NCI-H1436 treated with DMSO at 0.1 percent for 48 hours (cell line): ENCODE measurements around the gene SCFD2.
A peak's percentile ranks its signal among the peaks of the same experiment; 100 is the strongest.
"Not testable (repeated sequence)": the region's sequence is repeated elsewhere in the genome, so short reads cannot be mapped to it uniquely, and the experiment has no call there.

Source experiments
- DNase-seq: peaks from one replicate; lab custom pipeline; 2025; lab: John Stamatoyannopoulos, UW

Gene SCFD2

DNA sequence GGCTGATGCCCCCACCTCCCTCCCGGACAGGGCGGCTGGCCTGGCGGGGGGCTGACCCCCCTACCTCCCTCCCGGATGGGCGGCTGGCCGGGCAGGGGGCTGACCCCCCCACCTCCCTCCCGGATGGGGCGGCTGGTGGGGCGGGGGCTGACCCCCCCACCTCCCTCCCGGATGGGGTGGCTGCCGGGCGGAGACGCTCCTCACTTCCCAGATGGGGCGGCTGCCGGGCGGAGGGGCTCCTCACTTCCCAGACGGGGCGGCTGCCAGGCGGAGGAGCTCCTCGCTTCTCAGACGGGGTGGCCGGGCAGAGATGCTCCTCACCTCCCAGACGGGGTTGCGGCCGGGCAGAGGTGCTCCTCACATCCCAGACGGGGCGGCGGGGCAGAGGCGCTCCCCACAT lies 127.5 kb downstream of the SCFD2 start:
- not testable (repeated sequence) for DNase-seq

DNA sequence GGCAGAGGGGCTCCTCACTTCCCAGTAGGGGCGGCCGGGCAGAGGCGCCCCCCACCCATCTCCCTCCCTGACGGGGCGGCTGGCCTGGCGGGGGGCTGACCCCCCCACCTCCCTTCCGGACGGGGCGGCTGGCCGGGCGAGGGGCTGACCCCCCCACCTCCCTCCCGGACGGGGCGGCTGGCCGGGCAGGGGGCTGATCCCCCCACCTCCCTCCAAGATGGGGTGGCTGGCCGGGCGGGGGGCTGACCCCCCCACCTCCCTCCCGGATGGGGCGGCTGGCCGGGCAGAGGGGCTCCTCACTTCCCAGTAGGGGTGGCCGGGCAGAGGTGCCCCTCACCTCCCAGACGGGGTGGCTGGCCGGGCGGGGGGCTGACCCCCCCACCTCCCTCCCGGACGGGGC lies 128.1 kb downstream of the SCFD2 start:
- not testable (repeated sequence) for DNase-seq

DNA sequence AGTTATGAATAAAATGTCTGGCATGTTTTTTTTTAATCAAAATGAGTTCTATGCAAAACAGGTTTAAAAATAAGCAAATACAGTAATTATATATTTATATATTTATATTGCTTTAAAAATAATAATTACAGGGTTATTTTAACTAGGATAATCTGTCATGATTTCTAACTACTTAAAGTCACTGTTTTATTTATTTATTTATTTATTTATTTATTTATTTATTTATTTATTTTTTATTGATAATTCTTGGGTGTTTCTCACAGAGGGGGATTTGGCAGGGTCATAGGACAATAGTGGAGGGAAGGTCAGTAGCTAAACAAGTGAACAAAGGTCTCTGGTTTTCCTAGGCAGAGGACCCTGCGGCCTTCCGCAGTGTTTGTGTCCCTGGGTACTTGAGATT lies 129.2 kb downstream of the SCFD2 start:
- not testable (repeated sequence) for DNase-seq

DNA sequence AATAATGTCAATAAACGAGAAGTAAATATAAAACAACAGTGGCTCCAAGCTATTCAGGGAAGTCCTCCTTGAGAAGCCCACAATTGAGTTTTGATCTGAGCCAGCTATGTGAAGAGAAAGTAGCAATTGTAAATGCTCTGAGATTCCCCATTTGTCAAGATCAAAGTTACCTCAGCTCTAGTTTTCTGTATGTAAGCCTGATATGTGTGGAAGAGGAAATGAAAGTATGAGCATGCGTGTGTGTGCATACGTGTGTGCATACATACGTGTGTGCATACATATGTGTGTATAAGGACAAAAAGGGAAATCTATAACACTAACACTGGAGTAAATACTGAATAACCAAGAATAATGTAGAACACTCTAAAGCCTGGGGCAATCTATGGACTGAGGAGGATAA lies 130.3 kb downstream of the SCFD2 start:
- no peak for DNase-seq

DNA sequence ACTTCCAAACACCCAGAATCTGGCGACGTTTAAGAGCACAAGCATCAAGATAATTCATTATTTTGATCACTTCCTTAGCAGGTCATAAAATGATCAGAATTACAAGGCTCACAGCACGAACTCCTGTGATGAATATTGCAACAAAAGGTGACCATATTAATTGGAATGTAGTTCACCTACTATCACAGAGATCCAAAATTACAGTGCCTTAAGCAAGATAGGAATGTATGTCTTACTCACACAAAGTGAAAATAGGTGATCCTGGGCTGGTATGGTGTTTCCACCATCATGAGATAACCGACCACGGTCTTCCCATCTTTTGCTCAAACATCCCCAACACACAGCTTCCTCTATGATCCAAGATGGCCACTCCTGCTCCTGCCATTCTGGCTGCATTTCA lies 131.2 kb downstream of the SCFD2 start:
- DNase-seq = no peak

DNA sequence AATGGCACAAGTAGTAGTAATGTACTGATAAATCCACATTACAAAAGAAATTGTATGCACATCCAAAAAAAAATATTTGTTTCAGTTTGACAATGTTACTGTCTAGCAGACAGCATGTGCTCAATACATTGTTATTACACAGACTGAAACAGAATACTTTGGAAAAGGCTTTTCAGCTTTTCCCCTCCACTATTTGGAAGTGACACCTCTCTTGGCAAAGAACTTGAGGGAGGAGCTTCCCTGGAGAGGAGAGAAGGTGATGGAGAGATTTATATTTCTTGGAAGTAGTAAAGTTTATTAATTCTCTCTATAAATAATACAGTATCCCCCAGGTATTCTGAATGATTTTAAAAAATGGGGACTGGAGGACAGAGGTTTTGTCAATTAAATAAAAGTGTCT lies 131.8 kb downstream of the SCFD2 start:
- no peak for DNase-seq

DNA sequence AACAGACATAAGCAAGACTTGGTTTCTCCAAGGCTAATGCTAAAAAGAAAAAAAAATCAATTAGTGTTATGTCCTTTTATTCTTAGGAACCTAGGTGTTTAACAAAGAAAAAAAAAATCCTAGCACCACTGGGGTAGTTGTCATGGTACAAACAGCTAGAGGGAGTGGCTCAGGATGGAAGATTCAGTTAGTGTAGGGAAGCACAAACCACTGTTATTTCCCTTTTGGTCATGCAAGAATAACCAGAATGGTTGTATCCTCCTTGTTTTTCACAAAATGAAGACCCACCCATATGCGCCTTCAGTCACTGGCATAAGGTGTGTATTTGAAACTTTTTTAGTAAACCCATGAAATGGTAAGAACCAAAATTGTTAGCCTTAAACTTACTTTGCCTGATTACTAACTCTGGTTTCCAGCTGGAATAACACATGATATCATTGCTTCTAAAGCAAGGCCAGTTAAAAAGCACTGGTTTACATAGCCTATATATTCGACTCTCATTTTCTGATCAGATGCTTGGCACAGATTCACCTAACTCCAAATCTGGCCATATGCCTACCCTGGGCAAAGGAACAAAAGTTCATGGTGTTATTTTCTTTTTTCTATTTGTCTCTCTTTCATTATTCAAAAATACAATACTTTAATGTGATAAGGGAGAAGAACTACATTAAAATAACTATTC lies 132.6 kb downstream of the SCFD2 start:
- no peak for DNase-seq

DNA sequence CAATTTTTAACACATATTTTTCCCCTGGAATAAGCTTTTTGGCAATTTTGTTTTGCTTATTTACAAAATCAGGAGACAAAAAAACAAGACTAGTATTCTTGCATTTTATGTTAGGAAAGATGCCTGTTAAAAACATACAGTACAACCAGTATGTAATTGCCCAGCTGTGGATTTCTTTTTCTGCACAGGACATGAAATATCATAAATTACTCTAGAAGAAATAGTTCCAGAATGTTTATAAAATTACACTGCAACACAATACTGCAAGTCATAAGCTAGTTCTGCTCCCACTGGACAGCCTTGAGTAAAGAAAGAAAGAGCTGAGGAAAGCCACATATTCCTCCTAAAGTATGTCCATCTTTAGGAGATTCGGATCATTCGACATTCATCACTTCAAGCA lies 133.5 kb downstream of the SCFD2 start:
- DNase-seq = no peak

DNA sequence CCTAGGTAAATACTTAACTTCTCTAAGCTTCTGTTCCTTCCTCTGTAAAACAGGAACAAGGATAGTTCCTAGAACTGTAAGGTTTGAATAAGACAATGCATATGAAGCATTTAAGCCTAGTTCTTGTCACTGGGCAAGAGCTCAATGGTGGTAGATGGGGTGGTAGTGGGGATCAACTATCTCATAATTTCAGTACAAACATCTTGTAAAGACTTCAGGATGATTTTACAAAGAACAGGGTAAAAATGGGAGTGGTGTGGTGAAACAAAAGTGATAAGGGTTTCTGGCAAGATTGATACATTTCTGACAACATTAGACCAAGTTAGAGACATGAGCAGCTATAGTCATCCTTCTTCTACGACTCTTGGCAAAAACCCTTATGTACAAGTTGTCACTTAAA lies 137.8 kb downstream of the SCFD2 start:
- no peak for DNase-seq

DNA sequence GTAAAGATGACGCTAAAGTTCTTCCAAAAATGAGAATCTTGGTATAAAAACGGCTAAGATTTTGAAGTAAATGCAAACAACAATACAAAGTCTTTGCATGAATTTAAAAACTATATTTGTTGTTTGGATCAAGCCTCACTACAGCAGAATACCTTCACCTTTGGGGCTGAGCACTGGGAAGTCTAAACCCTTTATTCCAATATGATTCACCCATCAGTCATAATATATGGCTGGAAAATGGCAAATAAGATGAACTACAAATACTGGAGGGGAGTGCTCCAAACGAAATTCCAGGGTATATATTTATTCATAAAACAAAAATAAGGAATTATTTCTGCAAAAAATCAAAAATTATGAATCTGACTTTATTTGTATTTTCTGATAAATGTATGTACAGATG lies 138.4 kb downstream of the SCFD2 start:
- DNase-seq = no peak

DNA sequence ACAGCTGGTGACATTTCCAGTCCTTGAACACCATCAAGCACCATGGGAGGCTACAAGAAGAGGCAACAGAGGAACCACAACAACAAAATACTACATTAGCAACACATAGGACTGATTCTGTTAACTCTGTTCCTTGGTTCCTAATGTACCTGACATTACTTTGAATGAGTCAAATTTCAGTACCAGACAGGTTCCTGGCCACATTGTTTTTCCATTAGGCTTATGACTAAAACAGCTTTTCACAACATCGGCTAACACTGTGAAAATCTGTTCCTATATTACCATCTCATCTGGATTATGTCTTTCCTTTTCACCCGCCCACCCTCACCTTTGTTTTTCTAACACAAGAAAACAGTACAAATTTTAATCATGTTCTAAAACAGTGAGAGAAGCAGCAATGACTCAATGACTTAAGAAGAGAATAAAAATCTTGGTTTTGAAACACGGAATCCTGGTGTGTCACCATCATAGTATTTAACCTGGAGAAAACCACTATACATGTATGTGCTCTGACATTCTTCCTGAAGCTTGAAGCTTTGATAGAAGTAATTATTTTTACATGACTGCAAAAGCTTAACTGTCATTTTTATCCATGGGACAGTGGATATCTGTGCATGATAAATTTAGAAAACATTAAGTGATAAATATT lies 143.9 kb downstream of the SCFD2 start:
- DNase-seq = no peak

DNA sequence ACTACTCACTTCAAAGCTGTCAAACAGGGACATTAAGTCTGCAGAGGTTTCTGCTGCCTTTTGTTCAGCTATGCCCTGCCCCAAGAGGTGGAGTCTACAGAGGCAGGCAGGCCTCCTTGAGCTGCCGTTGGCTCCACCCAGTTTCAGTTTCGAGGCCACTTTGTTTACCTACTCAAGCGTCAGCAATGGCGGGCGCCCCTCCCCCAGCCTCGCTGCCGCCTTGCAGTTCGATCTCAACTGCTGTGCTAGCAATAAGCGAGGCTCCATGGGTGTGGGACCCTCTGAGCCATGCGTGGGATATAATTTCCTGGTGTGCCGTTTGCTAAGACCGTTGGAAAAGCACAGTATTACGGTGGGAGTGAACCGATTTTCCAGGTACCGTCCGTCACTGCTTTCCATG lies 146.7 kb downstream of the SCFD2 start:
- not testable (repeated sequence) for DNase-seq

DNA sequence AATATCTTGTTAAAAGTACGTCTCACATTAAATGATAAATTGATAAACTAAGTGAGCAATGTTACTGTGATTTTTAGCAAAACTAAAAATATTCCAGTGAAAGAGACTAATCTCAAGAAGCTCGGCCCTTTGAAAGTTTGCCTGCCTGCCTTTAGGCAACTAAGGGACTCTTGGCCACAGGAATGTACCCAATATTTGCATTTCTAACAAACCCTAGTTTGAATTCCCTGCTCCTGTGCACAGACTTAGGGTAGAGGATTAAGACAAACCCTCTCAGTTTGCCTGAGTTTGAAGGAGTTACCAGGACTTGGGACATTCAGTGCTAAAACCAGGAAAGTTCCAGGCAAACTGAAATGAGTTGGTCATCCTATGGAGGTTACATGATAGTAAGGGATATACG lies 157.1 kb downstream of the SCFD2 start:
- no peak for DNase-seq

DNA sequence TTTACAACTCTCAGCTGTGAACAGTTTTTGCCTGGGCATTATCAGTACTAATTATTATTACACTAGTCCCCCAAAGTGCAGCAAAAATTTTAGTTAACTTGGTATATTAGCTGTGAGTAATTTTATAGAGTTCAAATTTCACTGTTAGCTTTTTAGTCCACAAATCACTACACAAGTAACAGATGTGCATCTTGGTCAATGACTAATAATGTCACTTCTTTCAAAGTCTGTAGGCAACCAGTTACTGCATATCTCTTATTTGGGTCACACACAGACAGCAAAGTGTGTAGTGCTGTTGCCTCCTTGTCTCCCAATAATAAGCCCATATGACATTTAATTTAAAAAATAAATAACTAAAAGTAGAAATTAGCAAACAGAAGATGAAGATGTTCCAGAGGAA lies 159.9 kb downstream of the SCFD2 start:
- no peak for DNase-seq

DNA sequence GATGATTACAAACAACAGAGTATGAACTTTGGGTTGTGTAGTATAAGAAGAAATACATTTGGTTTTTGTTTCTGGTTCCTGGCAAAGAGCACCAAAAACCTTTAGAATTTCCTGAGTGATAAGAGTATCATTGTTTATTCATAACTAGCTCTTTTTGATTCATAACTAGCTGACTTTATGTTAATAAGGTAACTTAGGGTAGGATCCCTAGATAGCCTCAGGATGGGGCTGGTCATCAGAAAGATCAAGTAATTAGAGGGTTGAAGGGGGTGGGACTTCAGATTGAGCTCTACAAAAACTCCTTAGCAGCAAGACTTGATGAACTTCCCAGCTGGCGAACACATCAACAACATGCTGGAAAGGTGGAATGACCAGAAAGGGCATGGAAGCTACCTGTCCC lies 166.5 kb downstream of the SCFD2 start:
- DNase-seq = no peak

DNA sequence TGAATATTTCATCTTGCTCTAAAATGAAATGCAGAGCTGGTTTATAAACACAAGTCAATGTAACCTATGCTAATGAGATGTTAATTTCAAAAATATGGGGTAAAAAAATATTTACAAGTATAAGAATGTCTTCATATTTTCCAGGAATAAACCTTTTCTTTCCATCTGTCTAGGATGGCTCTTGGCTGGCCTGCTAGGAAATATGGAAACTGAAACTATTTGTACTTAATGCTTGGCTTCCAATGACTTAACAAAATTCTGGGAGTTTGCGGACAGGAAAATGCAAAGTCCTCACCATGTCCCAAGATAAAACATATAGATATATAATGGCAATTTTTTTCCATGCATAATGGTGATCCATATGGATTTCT lies 168.1 kb downstream of the SCFD2 start:
- DNase-seq = no peak

DNA sequence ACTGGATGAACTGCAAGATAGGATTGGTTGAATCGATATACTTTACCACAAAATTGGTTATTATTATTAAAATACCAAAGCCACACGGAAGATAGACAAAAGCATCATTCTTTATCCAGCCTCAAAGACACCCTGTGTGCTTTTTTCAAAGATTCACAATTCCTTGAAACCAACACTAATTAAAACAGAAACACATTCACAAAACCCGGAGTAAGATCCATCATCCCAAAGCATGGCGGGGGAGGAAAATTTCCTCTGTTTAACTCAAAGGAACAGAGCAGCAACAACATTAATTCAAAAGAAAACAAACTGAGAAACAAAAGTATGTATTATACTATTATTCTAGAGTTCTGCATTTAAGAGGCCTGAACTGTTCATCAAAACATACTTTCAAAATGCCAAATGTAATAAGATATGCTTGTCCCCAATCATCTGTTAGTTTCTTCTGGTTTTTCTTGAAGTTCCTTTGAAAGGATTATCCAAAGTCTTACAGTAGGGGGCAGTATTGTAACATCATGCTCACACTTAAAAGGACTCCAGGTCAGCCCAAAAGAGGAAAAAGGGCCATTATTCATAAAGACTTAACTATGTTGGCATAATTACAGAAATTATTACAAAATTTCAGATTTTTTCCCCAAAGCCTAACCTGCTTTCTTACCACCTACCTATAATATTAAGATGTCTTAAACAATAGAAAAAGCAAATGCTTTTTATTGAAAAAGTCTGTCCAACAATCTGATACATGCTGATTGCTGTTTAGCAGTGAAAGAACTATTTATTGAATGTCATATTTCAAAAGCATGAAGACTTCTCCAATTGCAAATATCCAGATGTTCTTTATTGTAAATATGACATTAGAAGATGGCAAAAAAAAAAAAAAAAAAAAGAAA lies 168.7 kb downstream of the SCFD2 start:
- DNase-seq = peak; percentile 20

DNA sequence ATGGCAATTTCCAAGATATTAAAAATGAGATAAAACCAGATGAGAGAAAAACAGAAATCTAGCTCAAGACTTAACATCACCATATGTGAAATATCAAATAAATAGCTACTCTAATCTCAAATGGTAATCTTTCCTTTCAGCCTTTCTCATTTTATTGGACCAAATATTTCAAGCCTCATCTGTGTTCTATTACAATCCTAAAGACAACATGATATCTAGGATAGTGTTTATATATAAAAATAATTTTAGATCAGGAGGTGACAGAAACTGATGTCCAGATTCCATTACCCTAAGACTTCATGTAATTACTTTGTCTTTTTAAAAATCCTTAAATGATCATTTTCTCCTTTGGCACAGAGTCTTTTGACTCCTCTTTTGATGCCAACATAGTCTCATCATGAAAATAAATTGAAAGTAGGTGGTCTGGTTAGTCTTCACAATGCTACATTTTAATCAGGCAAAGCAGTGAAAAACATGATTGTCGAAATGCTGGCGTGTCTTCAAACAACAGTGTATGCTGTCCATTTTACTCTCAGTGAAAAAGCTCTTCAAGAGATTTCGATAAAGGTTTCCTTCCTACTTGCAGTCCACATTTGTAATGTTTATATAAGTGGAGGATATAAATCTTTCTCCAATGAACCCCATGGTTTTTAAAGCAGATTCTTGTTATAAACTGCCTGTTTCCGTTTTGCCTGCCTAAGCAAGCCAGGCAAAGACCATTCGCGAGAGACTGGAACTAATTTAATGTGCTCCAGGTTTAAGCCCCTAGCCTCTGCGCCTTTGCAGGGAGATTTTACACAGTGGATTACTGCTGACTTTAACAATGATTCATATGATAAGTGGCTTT lies 169.8 kb downstream of the SCFD2 start:
- DNase-seq = no peak

DNA sequence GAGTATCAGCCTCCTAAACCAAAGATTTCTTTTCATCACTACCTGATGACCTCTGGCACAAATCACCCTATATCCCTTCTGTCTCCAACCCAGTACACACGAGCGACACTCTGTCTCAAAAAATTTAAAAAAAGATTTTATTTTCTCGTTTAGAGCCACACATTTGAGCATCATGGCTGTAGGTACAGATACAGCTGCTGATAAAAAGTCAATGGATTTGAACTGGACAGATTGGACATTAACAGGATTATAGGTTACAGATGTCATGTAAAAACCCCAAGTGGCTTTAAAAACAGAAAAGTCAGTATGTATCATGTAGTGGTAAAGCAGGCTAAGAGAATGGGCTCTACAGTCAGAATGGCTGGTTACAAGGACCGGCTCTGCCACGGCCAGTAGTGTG lies 171.1 kb downstream of the SCFD2 start:
- no peak for DNase-seq

DNA sequence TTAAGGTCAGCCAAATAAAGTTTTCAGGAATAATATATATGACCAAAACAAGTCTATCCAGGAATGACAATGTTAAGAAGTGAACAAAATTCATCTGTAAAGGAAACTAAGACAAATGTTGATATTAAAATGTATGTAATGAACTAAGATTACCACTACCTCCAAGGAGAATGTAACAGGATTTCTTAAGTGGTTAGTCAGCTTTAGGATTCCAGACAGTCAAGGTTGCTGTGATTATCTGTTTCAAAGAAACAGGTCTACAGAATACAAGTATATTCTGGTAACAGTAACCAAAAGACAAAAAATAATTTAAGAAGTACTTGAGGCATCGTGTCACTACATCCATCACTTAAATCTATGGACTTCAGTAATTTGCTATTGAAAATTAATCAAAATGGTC lies 172.8 kb downstream of the SCFD2 start:
- DNase-seq = no peak

DNA sequence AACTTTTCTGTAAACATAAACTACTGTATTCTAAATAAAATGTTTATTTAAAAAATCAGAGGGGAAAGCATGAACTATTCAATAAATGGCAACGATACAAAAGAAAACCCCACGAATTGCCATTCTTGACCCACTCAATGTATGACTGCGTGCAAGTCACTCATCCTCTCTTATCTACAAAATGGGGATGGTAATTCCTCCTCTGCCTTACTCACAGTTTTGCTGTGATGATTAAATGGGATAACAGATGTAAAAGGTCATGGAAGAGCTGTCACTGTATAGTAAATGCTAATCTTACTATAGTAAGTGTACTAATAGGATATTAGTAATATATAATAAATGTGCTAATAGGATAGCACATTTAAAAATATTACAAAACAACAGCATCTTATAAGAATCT lies 173.4 kb downstream of the SCFD2 start:
- no peak for DNase-seq

DNA sequence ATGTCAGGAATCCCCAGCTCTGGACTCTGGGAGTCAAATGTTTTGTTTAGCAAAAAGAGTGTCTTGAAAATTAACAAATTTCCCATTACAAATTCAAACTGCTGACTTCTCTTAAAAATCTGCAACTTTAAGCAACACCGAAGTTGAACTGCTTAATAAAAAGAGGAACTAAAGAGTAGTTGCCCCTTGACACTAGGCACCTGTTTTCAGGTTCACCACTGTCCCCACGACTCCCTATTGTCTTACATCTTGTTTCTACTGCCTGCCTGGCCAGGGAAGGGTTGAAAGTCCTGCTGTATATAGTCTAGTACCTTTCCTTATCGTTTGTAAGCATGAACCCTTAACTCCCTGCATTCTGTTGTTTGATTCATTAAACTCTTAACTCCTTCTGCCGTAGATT lies 173.9 kb downstream of the SCFD2 start:
- no peak for DNase-seq
